ENCODE data around the gene BHMT.

Gene BHMT

GRCh38 chr5:79112703-79113058 lies 1.1 kb downstream of the BHMT start:
- TF ChIP-seq, protein P1, sequence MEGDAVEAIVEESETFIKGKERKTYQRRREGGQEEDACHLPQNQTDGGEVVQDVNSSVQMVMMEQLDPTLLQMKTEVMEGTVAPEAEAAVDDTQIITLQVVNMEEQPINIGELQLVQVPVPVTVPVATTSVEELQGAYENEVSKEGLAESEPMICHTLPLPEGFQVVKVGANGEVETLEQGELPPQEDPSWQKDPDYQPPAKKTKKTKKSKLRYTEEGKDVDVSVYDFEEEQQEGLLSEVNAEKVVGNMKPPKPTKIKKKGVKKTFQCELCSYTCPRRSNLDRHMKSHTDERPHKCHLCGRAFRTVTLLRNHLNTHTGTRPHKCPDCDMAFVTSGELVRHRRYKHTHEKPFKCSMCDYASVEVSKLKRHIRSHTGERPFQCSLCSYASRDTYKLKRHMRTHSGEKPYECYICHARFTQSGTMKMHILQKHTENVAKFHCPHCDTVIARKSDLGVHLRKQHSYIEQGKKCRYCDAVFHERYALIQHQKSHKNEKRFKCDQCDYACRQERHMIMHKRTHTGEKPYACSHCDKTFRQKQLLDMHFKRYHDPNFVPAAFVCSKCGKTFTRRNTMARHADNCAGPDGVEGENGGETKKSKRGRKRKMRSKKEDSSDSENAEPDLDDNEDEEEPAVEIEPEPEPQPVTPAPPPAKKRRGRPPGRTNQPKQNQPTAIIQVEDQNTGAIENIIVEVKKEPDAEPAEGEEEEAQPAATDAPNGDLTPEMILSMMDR (IDR thresholded peaks at IDR 0.05; ENCODE audit: unreplicated experiment in 3 of 3), result no peak
- Mint-ChIP-seq H3K4me1 (no peaks in the 10 kb centered on the region), H3K27me3 (ENCODE audit: low read depth) (peaks cover 84% of the 10 kb centered on the region), H3K9me3 (no peaks in the 10 kb centered on the region), H3K4me3 (peak overlapping the region; percentile 72 to 84 (median 78)), H3K36me3 (ENCODE audit: low read depth) (peaks cover 3% of the 10 kb centered on the region), H3K27ac (no peak overlapping the region)

- peak overlapping the region in 1 of 3 experiments; percentile 2 for H3K27ac Mint-ChIP-seq
- no peaks in the 10 kb centered on the region for H3K36me3 Mint-ChIP-seq (ENCODE audit: low read depth)
- H3K9me3 Mint-ChIP-seq, result no peaks in the 10 kb centered on the region
- no peak overlapping the region for H3K4me3 Mint-ChIP-seq
- H3K27me3 Mint-ChIP-seq (ENCODE audit: low read depth), result peaks cover 27% of the 10 kb centered on the region
- TF ChIP-seq, protein P1 (IDR thresholded peaks at IDR 0.05; ENCODE audit: unreplicated experiment in 3 of 3), result no peak
- H3K4me1 Mint-ChIP-seq, result peaks cover 3% of the 10 kb centered on the region
These were observed 7.9 kb downstream of the BHMT start for GRCh38 chr5:79119486-79119885.

GRCh38 chr5:79120221-79120620 lies 8.6 kb downstream of the BHMT start:
- no peak overlapping the region for H3K4me3 Mint-ChIP-seq
- H3K36me3 Mint-ChIP-seq (ENCODE audit: low read depth), result no peaks in the 10 kb centered on the region
- TF ChIP-seq, protein P1 (IDR thresholded peaks at IDR 0.05; ENCODE audit: unreplicated experiment in 3 of 3), result no peak
- H3K4me1 Mint-ChIP-seq, result peaks cover 3% of the 10 kb centered on the region
- no peak overlapping the region for H3K27ac Mint-ChIP-seq
- H3K9me3 Mint-ChIP-seq, result no peaks in the 10 kb centered on the region
- peaks cover 20% of the 10 kb centered on the region for H3K27me3 Mint-ChIP-seq (ENCODE audit: low read depth)

DNA sequence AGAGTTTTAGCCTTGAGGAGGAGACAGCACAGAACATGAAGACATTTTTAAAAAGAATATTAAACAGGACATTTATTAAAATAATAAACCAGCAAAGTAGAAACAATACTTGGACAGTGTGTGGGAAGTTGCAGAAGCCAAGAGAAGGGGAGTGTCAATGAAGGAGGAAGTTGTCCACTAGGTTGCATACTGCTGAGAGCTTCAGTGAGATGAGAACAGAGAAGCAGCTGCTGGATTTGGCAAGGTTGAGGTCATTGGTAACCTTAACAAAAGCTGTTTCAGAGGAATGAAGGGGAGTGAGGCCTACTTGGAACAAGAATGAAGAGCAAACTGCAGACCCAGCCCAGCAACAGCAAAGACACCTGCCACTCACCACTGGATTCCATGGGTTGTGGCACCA lies 11.4 kb downstream of the BHMT start:
- no peaks in the 10 kb centered on the region for H3K9me3 Mint-ChIP-seq

DNA sequence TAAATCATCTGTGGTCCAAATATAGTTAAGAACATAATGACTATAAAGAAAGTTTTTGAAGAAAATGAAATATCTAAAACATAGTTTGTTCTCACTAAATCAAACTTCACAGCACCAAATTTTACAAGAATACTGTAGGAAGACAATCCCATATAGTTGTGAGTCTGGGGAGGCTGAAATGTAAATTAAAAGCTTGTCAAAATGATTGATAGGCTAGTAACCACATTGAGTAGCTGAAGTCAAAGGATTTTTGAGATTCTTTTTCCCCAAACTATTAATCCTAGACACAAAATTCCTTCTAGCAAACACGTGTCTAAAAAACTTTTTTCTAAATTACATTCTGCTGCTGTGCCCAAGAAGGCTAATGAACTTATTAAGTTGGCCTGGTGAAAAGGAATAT lies 13.0 kb downstream of the BHMT start:
- no peaks in the 10 kb centered on the region for H3K4me1 Mint-ChIP-seq
- TF ChIP-seq, protein P1 (IDR thresholded peaks at IDR 0.05; ENCODE audit: unreplicated experiment in 3 of 3), result no peak
- H3K27me3 Mint-ChIP-seq (ENCODE audit: low read depth), result no peaks in the 10 kb centered on the region
- no peak overlapping the region for H3K4me3 Mint-ChIP-seq
- H3K36me3 Mint-ChIP-seq (ENCODE audit: low read depth), result no peaks in the 10 kb centered on the region
- no peak overlapping the region for H3K27ac Mint-ChIP-seq
- no peaks in the 10 kb centered on the region for H3K9me3 Mint-ChIP-seq

More for the DNA sequence above, 11.4 kb downstream of the BHMT start:
- peaks cover 9% of the 10 kb centered on the region for H3K27me3 Mint-ChIP-seq (ENCODE audit: low read depth)
- H3K4me3 Mint-ChIP-seq, result no peak overlapping the region
- peaks cover 3% of the 10 kb centered on the region for H3K4me1 Mint-ChIP-seq
- TF ChIP-seq, protein P1 (IDR thresholded peaks at IDR 0.05; ENCODE audit: unreplicated experiment in 3 of 3), result no peak
- no peaks in the 10 kb centered on the region for H3K36me3 Mint-ChIP-seq (ENCODE audit: low read depth)
- no peak overlapping the region for H3K27ac Mint-ChIP-seq

- H3K27me3 Mint-ChIP-seq (ENCODE audit: low read depth), result no peaks in the 10 kb centered on the region
- peaks cover 13% of the 10 kb centered on the region for H3K4me1 Mint-ChIP-seq
- H3K36me3 Mint-ChIP-seq (ENCODE audit: low read depth), result no peaks in the 10 kb centered on the region
- H3K27ac Mint-ChIP-seq, result no peak overlapping the region
- no peak overlapping the region for H3K4me3 Mint-ChIP-seq
- H3K9me3 Mint-ChIP-seq, result no peaks in the 10 kb centered on the region
- TF ChIP-seq, protein P1 (IDR thresholded peaks at IDR 0.05; ENCODE audit: unreplicated experiment in 3 of 3), result no peak
These were observed 19.2 kb downstream of the BHMT start for GRCh38 chr5:79130781-79131180.
